A549 (cell line): ENCODE measurements around the gene NHSL1. TPM values are rescaled to one million over a fixed set of nuclear protein-coding genes. Genes with fewer than 3 reads are reported as not detected.
A peak's percentile ranks its signal among the peaks of the same experiment; 100 is the strongest.

Experiments
- ATAC-seq, 2 experiments: fragments of 200-7000 bp in 1 of 2; fragments of >200 bp in 1 of 2; cut with Nextera tagmentation in 1 of 2; cut with Tn5 transposase in 1 of 2; 3 replicates each; pipeline versions ENCODE4 v1.8.0 to v1.9.1; 2018 to 2020; ENCODE audit warnings: mild to moderate bottlenecking in 1 of 2, moderate library complexity in 1 of 2
- CTCF ChIA-PET: fragments of 300-600 bp; sonication (Branson Sonifier 250); formaldehyde crosslinking; extraction: SDS; loops from one replicate; lab custom pipeline; 2021; ENCODE audit warnings: antibody characterized with exemption, inconsistent platforms; lab: Yijun Ruan, JAX
- POLR2A ChIA-PET: fragments of 350-600 bp; formaldehyde crosslinking; extraction: SDS; loops from one replicate; lab custom pipeline; 2021; ENCODE audit warnings: antibody characterized with exemption, inconsistent platforms; lab: Yijun Ruan, JAX
- DNase-seq, 2 experiments: peaks; one replicate each; pipeline versions ENCODE4 v3.0.0 to v3.0.0-alpha.2; 2011 to 2016; ENCODE audit warnings: low read depth in 1 of 2, low spot score in 1 of 2
- FAIRE-seq: peaks from 2 replicates; lab custom pipeline; 2011; peaks lifted over from hg19 to GRCh38; lab: Jason Lieb, UNC
- H3K27ac ChIP-seq, 2 experiments: fragments of >200 bp; sonication (Bioruptor Twin); formaldehyde crosslinking; 3 replicates each; pipeline ENCODE4 v1.5.1; 2016 to 2017
- H3K4me1 ChIP-seq: fragments of >200 bp; sonication (Bioruptor Twin); formaldehyde crosslinking; 3 replicates; pipeline ENCODE4 v1.6.1; 2016
- H3K4me2 ChIP-seq: fragments of >200 bp; sonication (Bioruptor Twin); formaldehyde crosslinking; 3 replicates; pipeline ENCODE4 v1.6.1; 2016
- H3K4me3 ChIP-seq: fragments of >200 bp; sonication (Bioruptor Twin); formaldehyde crosslinking; 3 replicates; pipeline ENCODE4 v1.5.1; 2016
- H3K9me3 ChIP-seq: fragments of >200 bp; sonication (Bioruptor Twin); formaldehyde crosslinking; 3 replicates; pipeline ENCODE4 v1.6.1; 2016
- CBX8 ChIP-seq: fragments of 200-600 bp; sonication (generic); IDR thresholded peaks from 2 replicates; pipeline ENCODE4 v1.6.1; 2016
- CHD2 ChIP-seq: fragments of 150-350 bp; IDR thresholded peaks from 2 replicates; pipeline ENCODE4 v1.6.1; 2014; ENCODE audit warnings: low read length; ENCODE audit not compliant: partially characterized antibody
- CTCF ChIP-seq: fragments of >200 bp; sonication (Bioruptor Twin); formaldehyde crosslinking; IDR thresholded peaks from 3 replicates; pipeline ENCODE4 v1.5.1; 2016
- E2F6 ChIP-seq: IDR thresholded peaks from 2 replicates; pipeline ENCODE4 v1.6.1; 2012; ENCODE audit warnings: low read depth, borderline replicate concordance
- EHMT2 ChIP-seq: fragments of 200-600 bp; sonication (generic); IDR thresholded peaks from 2 replicates; pipeline ENCODE4 v1.6.1; 2016; ENCODE audit warnings: antibody characterized with exemption, low read depth, mild to moderate bottlenecking, moderate library complexity
- ELK1 ChIP-seq: fragments of 150-350 bp; IDR thresholded peaks from 2 replicates; pipeline ENCODE4 v1.6.1; 2014; ENCODE audit warnings: low read depth, mild to moderate bottlenecking, low read length
- FOSB ChIP-seq: fragments of 250-450 bp; sonication (Bioruptor Pico); IDR thresholded peaks from 2 replicates; pipeline ENCODE4 v1.5.0; 2020; ENCODE audit warnings: mild to moderate bottlenecking, moderate library complexity
- FOSL2 ChIP-seq, 2 experiments: fragments of 450-650 bp in 1 of 2; fragments of >200 bp in 1 of 2; sonication (Bioruptor Twin) in 1 of 2; formaldehyde crosslinking; IDR thresholded peaks; 2 replicates each; pipeline versions ENCODE4 v1.5.0 to v1.6.1; 2016 to 2020; ENCODE audit warnings: mild to moderate bottlenecking in 1 of 2, moderate library complexity in 1 of 2
- FOXS1 ChIP-seq: fragments of 250-450 bp; sonication (Bioruptor Pico); IDR thresholded peaks from 2 replicates; pipeline ENCODE4 v1.5.0; 2020; ENCODE audit warnings: mild to moderate bottlenecking, moderate library complexity
- GATA3 ChIP-seq: IDR thresholded peaks from 2 replicates; pipeline ENCODE4 v1.6.1; 2012; ENCODE audit warnings: borderline replicate concordance
- HES2 ChIP-seq: fragments of >200 bp; sonication (Bioruptor Twin); formaldehyde crosslinking; IDR thresholded peaks from 2 replicates; pipeline ENCODE4 v1.6.1; 2016
- HEYL ChIP-seq: fragments of 250-450 bp; sonication (Bioruptor Pico); IDR thresholded peaks from 2 replicates; pipeline ENCODE4 v1.8.0; 2021; ENCODE audit warnings: mild to moderate bottlenecking, moderate library complexity
- HOXA7 ChIP-seq: fragments of 250-450 bp; sonication (Bioruptor Pico); IDR thresholded peaks from 2 replicates; pipeline ENCODE4 v1.5.0; 2020; ENCODE audit warnings: mild to moderate bottlenecking, moderate library complexity
- HOXB13 ChIP-seq: fragments of 250-450 bp; sonication (Bioruptor Pico); IDR thresholded peaks from 2 replicates; pipeline ENCODE4 v1.5.0; 2020; ENCODE audit warnings: low read depth, mild to moderate bottlenecking, moderate library complexity
- HOXB5 ChIP-seq: fragments of 250-450 bp; sonication (Bioruptor Pico); IDR thresholded peaks from 2 replicates; pipeline ENCODE4 v1.5.0; 2020; ENCODE audit warnings: mild to moderate bottlenecking, moderate library complexity
- JUN ChIP-seq, 2 experiments: fragments of >200 bp; sonication (Bioruptor Twin); formaldehyde crosslinking; IDR thresholded peaks; 2 replicates in 1 of 2; 3 replicates in 1 of 2; pipeline ENCODE4 v1.6.1; 2016 to 2017
- JUNB ChIP-seq: fragments of >200 bp; sonication (Bioruptor Twin); formaldehyde crosslinking; IDR thresholded peaks from 2 replicates; pipeline ENCODE4 v1.6.1; 2016
- KDM5A ChIP-seq: fragments of 200-600 bp; sonication (generic); IDR thresholded peaks from 2 replicates; pipeline ENCODE4 v1.6.1; 2016; ENCODE audit warnings: antibody characterized with exemption, mild to moderate bottlenecking
- MAZ ChIP-seq: fragments of 150-350 bp; IDR thresholded peaks from 2 replicates; pipeline ENCODE4 v1.6.1; 2014; ENCODE audit warnings: antibody characterized with exemption, low read depth, low read length, borderline replicate concordance
- NFE2L2 ChIP-seq: fragments of 150-350 bp; conservative IDR thresholded peaks from 2 replicates; pipeline ENCODE4 v1.6.1; 2014; ENCODE audit warnings: low read length
- NPAS2 ChIP-seq: fragments of 250-450 bp; sonication (Bioruptor Pico); IDR thresholded peaks from 2 replicates; pipeline ENCODE4 v1.8.0; 2022; ENCODE audit warnings: mild to moderate bottlenecking, moderate library complexity, borderline replicate concordance
- RAD21 ChIP-seq, 2 experiments: fragments of >200 bp in 1 of 2; sonication (Bioruptor Twin) in 1 of 2; formaldehyde crosslinking in 1 of 2; IDR thresholded peaks in 1 of 2; conservative IDR thresholded peaks in 1 of 2; 2 replicates in 1 of 2; 3 replicates in 1 of 2; pipeline ENCODE4 v1.6.1; 2012 to 2018; ENCODE audit warnings: inconsistent platforms in 1 of 2
- RCOR1 ChIP-seq: fragments of 150-350 bp; IDR thresholded peaks from 2 replicates; pipeline ENCODE4 v1.6.1; 2014; ENCODE audit warnings: antibody characterized with exemption, low read length, low read depth
- RNF2 ChIP-seq: fragments of 200-600 bp; sonication (generic); IDR thresholded peaks from 2 replicates; pipeline ENCODE4 v1.6.1; 2016; ENCODE audit warnings: low read depth, mild to moderate bottlenecking, antibody characterized with exemption, moderate library complexity, borderline replicate concordance
- SMC3 ChIP-seq: fragments of >200 bp; sonication (Bioruptor Twin); formaldehyde crosslinking; IDR thresholded peaks from 3 replicates; pipeline ENCODE4 v1.6.1; 2018; ENCODE audit warnings: inconsistent platforms
- TFCP2L1 ChIP-seq: fragments of 250-450 bp; sonication (Bioruptor Pico); IDR thresholded peaks from 2 replicates; pipeline ENCODE4 v1.5.0; 2021; ENCODE audit warnings: mild to moderate bottlenecking
- ZFP36 ChIP-seq: fragments of 450-650 bp; IDR thresholded peaks from 2 replicates; pipeline ENCODE4 v1.6.1; 2014; ENCODE audit warnings: borderline replicate concordance; ENCODE audit not compliant: partially characterized antibody
- WGBS: methylation state at CpG from one replicate; pipeline ENCODE4 v1.1.6; 2017; ENCODE audit errors: missing lambda C conversion rate; 5-methylcytosine and 5-hydroxymethylcytosine counted together
- polyA plus RNA-seq, 4 experiments: library from polyadenylated mRNA; depleted of rRNA in 3 of 4; stranded (reverse); fragments of >200 nt; fragmentation: RNase III in 1 of 4; extraction: RNeasy Plus Mini Kit Qiagen cat#74134 plus additional on column Dnase treatment in 1 of 4; gene quantifications; 2 replicates in 3 of 4; 3 replicates in 1 of 4; pipeline ENCODE4 v1.2.3, GENCODE V29; 2011 to 2017

Gene NHSL1
- polyA plus RNA-seq, 2 of the 4 experiments (the other 2 are of a cell fraction) = 1.6 to 2.8 TPM

DNA sequence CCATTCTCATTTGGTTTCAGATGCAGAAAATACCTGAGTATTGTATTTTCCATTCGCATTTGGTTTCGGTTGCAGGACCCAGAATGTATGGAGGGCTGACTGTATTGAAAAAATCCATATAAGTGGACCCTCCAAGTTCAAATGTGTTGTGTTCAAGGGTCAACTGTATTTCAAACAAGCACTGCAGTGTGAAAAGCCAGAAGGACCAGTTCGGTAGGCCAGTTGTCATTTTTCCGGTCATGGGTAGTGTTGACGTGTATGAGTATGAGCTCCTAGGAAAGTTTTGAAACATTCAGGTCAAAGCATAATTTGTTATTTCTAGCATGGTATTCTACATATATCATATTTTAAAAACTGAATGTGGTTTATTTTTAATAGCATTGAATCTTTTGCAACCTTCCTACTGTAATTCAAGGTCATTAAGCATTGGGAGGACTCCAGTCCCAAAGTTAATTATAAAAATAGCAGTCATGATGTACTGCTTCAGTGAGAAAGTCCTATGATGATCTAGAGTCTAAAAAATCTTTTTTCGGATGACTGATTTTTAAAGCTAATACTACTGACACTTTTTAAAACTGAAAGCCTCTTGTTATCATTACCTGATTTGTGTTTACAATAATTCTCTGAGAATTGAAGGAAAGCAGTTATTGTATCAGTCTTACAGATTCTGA is 18.9 kb downstream of the NHSL1 start:
- FAIRE-seq (no peak), ATAC-seq (no peak), DNase-seq (no peak)
- H3K4me2 ChIP-seq = no peak overlapping the region
- no peaks in the 10 kb centered on the region for H3K9me3 ChIP-seq
- TF ChIP-seq RNF2 (no peak), KDM5A (no peak), CBX8 (no peak), SMC3 (no peak), NPAS2 (no peak), RCOR1 (no peak), FOSB (CRISPR knock-in tag) (no peak), HOXB5 (no peak), E2F6 (no peak), JUN (IDR thresholded peaks at IDR 0.05) (no peak), JUNB (no peak), TFCP2L1 (CRISPR knock-in tag) (no peak), RAD21 (conservative IDR thresholded peaks at IDR 0.05 in 1 of 2, IDR thresholded peaks at IDR 0.05 in 1 of 2) (no peak), ZFP36 (no peak)
- no peaks in the 10 kb centered on the region for H3K4me1 ChIP-seq
- H3K4me3 ChIP-seq = no peak overlapping the region
- ChIA-PET POLR2A (no interaction called here), CTCF (interaction anchor here (0.7 to 1.7 kb wide), 2 partner anchors 12 to 616 kb away, joined by 3 read pairs; no protein-coding TSS in a partner anchor)
- WGBS = 83% methylated on average over 6 of the region's 6 CpGs
- H3K27ac ChIP-seq = no peak overlapping the region

DNA sequence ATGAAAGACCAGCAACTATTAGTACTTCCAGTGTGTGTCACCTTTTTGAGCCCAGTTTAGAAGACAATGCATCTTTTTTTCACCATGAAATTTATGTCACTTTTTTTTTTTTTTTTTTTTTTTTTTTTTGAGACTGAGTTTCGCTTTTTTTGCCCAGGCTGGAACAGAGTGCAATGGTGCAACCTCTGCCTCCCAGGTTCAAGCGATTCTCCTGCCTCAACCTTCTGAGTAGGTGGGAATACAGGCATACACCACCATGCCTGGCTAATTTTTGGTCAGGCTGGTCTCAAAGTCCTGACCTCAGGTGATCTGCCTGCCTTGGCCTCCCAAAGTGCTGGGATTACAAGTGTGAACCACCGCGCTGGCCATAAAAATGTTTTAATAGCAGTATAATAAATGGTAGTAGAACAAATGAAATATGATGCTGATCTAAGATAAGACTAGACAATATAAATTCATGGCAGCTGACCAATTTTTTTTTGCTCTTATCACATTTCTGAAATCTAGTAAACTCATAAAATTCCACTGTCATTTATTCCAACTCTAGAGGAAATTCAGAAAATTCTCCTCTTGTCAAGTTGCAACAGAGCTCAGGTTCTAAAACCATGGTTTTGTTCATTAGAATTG is 21.3 kb downstream of the NHSL1 start:
- FAIRE-seq = no peak
- ChIA-PET POLR2A (no interaction called here), CTCF (interaction anchor here (0.7 to 2.4 kb wide), 2 partner anchors 31 to 49 kb away, joined by 5 to 11 read pairs; no protein-coding TSS in a partner anchor)

DNA sequence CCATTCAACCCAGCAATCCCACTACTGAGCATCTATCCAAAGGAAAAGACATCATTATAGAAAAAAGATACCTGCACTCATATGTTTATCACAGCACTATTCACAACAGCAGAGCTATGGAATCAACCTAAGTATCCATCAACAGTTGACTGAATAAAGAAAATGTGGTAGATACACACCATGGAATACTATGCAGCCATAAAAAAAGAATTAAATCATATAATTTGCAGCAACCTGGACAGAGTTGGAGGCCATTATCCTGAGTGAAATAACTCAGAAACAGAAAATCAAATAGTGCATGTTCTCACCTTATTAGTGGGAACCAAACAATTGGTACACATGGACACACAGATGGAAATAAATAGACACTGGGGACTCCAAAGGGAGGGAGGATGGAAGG is 23.2 kb downstream of the NHSL1 start:
- ChIA-PET CTCF (interaction anchor here (2.4 kb wide), 1 partner anchor 47 kb away, joined by 11 read pairs; no protein-coding TSS in a partner anchor), POLR2A (no interaction called here)
- TF ChIP-seq FOXS1 (CRISPR knock-in tag) (no peak), RAD21 (conservative IDR thresholded peaks at IDR 0.05 in 1 of 2, IDR thresholded peaks at IDR 0.05 in 1 of 2) (no peak)
- DNase-seq = no peak
- no peaks in the 10 kb centered on the region for H3K4me1 ChIP-seq
- H3K4me2 ChIP-seq = no peak overlapping the region
- no peak for ATAC-seq
- H3K4me3 ChIP-seq = no peak overlapping the region
- no peak for FAIRE-seq
- no peak overlapping the region for H3K27ac ChIP-seq
- no peaks in the 10 kb centered on the region for H3K9me3 ChIP-seq

More for the DNA sequence above, 21.3 kb downstream of the NHSL1 start:
- TF ChIP-seq NFE2L2 (no peak), GATA3 (peak; percentile 43; the same call in 1 of the 2 replicates)
- WGBS = 58% methylated on average over 4 of the region's 4 CpGs
- Histone ChIP-seq H3K9me3 (no peaks in the 10 kb centered on the region), H3K4me2 (no peak overlapping the region), H3K4me3 (no peak overlapping the region), H3K4me1 (no peaks in the 10 kb centered on the region), H3K27ac (no peak overlapping the region)
- ATAC-seq (no peak), DNase-seq (no peak)

- ATAC-seq (no peak), DNase-seq (no peak), FAIRE-seq (no peak)
- Histone ChIP-seq H3K4me1 (peaks cover 14% of the 10 kb centered on the region), H3K27ac (no peak overlapping the region), H3K4me2 (no peak overlapping the region), H3K9me3 (no peaks in the 10 kb centered on the region), H3K4me3 (no peak overlapping the region)
- 90% methylated on average over 9 of the region's 9 CpGs for WGBS
- POLR2A ChIA-PET = no interaction called here
- CTCF ChIA-PET = no interaction called here
- TF ChIP-seq HOXB13 (no peak), CHD2 (no peak), CTCF (no peak), ELK1 (no peak), NFE2L2 (no peak), MAZ (no peak), HOXA7 (CRISPR knock-in tag) (no peak), HEYL (CRISPR knock-in tag) (no peak), FOSL2 (IDR thresholded peaks at IDR 0.05) (no peak), FOSL2 (CRISPR knock-in tag; IDR thresholded peaks at IDR 0.05) (no peak), EHMT2 (no peak), JUN (IDR thresholded peaks at IDR 0.05) (no peak), HES2 (no peak)
These were observed 26.1 kb downstream of the NHSL1 start for GRCh38 chr6:138473144-138473543.
